Suprapubic skin (tissue), 3 donors: ENCODE results near the gene OR2T10.

Experiments used
- CTCF ChIP-seq, 2 donors: fragments of 200-600 bp in 1 of 2; fragments of 450-650 bp in 1 of 2; sonication (generic) in 1 of 2; IDR thresholded peaks; one replicate each; pipeline ENCODE4 v1.5.1; 2016 to 2019; ENCODE audit warnings: antibody characterized with exemption in 2 of 2, mild to moderate bottlenecking in 1 of 2, moderate library complexity in 1 of 2
- EP300 ChIP-seq: sonication (generic); formaldehyde crosslinking; IDR thresholded peaks from one replicate; pipeline ENCODE4 v1.6.1; 2017; ENCODE audit warnings: antibody characterized with exemption
- POLR2A ChIP-seq, 2 donors: fragments of 450-650 bp; IDR thresholded peaks; one replicate each; pipeline ENCODE4 v1.6.1; 2017; ENCODE audit warnings: antibody characterized with exemption in 2 of 2, mild to moderate bottlenecking in 2 of 2, moderate library complexity in 2 of 2

GRCh38 chr1:248631354-248632008 is 34.0 kb upstream of the OR2T10 start:
- no peak for TF ChIP-seq CTCF (IDR thresholded peaks at IDR 0.05)
- no peak for TF ChIP-seq EP300
- no peak for TF ChIP-seq POLR2A (IDR thresholded peaks at IDR 0.05)
